NCI-H345 treated with DMSO at 0.1 percent for 48 hours (cell line): ENCODE data around the gene STAT3.
"Not testable (repeated sequence)": the region's sequence is repeated elsewhere in the genome, so short reads cannot be mapped to it uniquely, and the experiment has no call there.

Experiments
- DNase-seq: peaks from one replicate; lab custom pipeline; 2025; ENCODE audit not compliant: unreplicated experiment; lab: John Stamatoyannopoulos, UW

STAT3 gene

DNA sequence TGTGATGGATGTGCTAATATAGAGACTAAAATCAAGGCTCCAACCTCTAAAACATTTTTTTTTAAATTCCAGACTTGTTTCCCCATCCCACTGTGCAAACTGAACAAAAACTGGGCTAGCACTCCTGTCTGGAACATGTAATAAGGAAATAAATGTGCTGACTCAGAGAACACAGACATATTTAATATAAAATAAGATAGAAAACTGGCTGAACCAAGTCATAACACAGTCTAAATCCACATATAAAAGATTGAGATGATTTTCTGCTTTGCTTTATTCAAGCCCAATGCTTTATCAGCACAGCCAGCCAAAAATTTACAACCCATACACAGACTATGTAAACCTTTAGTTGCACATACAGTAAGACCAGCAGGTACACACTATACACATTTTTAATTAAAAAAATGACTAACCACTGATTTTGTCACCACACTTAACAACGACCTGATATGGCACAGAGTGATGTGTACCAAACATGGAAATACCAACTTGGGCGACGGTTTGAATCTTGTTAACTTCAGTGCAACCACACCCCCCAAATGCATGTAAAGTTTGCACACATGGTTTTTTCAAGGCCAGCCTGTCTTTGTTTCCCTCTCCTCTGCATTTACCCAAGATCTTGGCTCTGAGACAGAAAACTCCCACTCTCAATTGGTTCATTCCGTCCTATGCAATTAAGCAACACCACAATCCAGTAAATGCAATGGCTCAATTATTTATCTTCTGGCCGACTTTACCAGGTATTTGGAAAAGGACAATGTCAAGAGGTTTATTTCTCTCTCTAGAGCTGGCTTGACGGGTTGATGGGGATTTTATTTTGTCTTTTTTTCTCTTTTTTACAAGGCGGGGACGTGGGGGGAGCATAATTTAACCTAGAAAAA lies 1.2 kb downstream of the STAT3 start:
- no peak for DNase-seq

DNA sequence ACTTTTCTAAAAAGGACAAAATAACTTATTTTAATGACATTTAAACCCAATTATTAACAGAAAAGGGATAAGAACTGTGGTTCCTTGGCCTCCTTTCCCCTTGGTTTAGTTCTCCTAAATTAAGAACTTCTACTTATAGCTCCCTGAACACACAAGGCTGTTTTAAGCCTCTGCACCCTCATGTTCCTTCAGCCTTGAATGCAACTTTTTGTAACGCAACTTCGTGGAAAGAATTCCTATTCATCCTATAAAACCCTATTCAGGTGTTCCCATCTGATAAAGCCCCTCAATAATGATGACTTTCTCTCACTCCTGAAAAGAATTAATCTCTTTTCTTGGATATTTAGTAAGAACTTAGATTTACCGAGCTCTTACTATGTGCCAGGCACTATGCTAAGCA lies 6.3 kb downstream of the STAT3 start:
- no peak for DNase-seq

DNA sequence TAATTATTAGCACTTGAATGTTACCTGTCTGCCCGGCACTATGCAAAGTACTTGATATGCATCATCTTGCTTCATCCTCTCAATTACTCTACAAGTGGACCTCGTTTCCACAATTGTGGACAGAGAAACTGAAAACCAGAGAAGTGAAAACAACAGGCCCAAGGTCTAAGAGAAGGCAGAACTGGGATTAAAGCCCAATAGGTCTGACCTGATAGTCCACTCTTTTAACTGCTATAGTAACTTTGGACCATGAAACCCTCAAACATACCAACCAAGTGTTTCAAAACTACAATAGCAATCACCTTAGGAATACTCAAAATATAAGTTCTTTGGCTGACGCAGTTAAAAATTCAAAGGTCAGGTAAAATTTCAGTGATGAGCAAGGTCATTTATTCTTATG lies 7.3 kb downstream of the STAT3 start:
- DNase-seq: no peak

DNA sequence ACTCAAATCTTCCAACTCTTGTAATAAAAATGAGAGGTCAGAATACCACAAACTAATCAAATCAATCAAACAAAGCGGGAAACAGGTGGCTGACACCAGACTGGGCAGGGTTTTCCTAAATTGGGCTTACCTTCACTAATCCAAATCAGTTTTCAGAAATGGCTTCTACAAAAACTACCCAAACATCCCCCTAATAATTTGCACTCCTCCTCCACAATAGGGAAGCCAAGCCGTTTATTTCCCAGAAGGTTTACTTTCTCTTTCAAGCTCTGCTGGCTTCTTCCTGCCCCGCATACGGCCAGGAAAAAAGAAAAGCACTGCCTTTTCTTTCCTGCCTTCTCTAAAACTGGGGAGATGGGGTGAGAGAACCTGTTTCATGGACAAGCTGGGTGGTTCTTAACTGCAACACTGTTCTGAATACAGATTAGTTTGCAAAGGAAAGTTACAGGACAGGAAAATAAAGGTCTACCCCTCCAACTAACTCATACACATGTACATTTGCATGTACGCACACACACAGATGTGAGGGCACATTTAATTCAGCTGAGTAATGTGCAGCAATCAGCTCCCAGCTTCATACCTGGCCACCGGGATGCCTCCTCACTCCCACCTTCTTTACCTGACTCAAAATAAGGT lies 9.2 kb downstream of the STAT3 start:
- DNase-seq: no peak

DNA sequence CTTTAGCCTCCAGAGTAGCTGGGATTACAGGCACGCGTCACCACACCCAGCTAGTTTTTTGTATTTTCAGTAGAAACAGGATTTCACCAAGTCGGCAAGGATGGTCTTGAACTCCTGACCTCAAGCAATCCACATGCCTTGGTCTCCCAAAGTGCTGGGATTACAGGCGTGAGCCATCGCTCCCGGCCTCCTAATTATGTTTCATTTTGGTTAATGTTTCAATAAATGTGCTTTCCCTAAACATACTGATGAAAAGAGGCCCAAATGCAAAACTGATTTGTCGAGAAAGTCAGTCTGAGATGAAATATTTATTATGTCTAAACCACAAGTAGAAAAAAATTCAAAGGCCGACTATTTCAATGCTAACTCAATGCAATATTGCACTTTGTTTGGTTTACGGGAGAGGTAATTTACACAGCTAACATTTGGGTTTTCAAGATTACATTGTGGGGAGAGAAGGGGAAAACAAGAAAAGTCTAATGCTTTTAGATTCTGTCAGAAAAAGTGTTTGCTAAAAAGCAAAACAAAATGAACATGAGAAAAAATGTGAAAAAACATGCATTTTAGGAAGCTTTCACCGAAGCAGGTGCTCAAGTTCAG lies 9.8 kb downstream of the STAT3 start:
- DNase-seq: no peak

DNA sequence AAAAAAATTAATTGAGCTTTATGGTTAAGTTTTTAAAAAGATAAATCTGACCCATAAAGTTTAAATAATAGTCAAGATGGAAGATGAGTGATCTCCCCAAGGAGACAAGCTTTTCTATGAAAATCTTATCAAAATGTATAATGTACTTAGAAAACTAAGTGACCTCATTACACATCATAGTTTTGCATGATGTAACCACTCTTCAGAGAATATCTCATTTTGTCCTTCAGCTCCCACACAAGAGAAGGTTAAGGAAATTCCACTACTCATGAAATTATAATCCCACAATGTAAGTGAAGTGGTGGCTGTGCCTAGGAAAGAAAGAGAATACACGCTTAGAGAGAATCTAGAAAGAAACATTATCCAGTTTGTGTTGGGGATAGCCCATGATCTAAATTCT lies 14.3 kb downstream of the STAT3 start:
- no peak for DNase-seq

DNA sequence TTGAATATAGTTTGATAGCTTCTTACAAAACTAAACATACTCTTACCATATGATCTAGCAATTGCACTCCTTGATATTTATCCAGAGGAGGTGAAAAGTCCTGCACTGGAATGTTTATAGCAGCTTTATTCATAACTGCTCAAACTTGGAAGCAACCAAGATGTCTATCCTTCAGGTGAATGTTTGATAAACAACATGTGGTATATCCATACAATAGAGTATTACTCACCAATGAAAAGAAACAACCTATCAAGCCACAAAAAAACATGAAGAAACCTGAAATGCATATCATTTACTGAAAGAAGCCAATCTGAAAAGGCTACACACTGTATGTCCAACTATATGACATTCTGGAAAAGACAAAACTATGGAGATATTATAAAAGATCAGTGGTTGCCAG lies 16.1 kb downstream of the STAT3 start:
- no peak for DNase-seq

DNA sequence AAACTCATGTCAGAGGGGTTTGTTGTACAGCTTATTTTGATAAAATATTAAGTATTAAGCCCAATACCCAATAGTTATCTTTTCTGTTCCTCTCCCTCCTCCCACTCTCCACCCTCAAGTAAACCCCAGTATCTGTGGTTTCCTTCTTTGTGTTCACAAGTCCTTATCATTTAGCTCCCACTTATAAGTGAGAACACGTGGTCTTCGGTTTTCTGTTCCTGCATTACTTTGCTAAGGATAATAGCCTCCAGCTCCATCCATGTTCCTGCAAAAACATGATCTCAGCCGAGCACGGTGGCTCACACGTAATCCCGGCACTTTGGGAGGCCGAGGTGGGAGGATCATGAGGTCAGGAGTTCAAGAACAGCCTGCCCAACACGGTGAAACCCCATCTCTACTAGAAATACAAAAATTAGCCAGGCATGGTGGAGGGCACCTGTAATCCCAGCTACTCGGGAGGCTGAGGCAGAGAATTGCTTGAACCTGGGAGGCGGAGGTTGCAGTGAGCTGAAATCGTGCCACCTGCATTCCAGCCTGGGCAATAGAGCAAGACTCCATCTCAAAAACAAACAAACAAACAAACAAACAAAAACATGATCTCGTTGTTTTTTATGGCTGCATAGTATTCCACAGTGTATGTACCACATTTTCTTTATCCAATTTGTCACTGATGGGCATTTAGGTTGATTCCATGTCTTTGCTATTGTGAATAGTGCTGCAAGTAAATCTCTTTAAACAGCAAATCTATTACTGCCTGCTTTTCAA lies 19.3 kb downstream of the STAT3 start:
- not testable (repeated sequence) for DNase-seq

DNA sequence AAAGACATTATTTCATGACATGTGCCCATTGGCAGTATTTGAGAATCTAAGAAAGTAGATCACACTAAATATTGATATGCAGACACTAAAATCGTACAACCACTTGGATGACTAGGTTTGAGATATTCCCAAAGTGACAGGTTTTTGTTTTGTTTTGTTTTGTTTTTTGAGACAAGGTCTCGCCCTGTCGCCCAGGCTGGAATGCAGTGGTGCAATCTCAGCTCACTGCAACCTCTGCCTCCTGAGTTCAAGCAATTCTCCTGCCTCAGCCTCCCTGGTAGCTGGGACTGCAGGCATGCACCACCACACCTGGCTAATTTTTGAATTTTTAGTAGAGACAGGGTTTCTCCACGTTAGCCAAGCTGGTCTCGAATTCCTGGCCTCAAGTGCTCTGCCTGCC lies 19.9 kb downstream of the STAT3 start:
- not testable (repeated sequence) for DNase-seq

DNA sequence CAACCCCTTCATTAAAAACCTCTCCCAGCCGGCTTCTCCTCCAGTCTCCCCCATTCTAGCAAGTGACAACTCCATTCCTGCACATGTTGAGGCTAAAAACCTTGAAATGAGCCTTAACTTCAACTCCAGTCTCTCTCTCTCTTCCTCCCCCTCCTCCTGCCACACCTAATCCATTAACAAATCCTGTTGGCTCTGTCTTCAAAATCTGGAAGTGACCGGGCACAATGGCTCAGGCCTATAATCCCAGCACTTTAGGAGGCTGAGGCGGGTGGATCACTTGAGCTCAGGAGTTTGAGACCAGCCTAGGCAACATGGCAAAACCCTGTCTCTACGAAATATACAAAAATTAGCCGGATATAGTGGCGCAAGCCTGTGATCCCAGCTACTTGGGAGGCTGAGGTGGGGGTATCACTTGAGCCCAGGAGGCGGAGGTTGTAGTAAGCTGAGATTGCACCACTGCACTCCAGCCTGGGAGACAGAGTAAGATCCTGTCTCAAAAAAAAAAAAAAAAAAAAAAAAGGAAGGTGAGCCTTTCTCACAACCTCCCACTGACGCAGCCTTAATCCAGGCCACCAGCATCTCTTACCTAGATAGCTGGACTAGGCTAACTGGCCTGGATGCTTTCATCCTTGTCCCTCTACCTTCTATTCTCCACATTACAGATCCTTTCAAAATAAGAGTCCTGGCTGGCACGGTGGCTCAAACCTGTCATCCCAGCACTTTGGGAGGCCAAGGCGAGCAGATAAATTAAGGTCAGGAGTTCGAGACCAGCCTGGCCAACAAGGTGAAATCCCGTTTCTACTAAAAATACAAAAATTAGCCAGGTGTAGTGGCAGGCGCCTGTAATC lies 21.8 kb downstream of the STAT3 start:
- not testable (repeated sequence) for DNase-seq

DNA sequence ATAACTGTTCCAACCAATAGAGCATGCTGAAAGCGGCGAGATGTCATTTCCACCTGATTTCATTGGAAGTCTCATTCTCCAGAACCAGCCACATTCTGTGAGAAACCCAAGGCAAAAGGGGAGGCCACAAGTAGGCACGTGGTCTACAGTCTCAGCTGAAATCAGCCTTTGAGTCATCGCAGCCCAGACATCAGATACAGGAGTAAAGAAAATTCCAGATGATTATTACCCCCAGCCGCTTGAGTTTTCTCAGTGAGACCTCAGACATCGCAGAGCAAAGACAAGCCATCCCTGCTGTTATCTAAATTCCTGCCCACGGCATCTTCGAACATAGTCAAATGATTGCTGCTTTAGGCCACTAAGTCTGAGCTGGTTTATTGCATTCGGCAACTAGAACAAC lies 23.1 kb downstream of the STAT3 start:
- DNase-seq: no peak

DNA sequence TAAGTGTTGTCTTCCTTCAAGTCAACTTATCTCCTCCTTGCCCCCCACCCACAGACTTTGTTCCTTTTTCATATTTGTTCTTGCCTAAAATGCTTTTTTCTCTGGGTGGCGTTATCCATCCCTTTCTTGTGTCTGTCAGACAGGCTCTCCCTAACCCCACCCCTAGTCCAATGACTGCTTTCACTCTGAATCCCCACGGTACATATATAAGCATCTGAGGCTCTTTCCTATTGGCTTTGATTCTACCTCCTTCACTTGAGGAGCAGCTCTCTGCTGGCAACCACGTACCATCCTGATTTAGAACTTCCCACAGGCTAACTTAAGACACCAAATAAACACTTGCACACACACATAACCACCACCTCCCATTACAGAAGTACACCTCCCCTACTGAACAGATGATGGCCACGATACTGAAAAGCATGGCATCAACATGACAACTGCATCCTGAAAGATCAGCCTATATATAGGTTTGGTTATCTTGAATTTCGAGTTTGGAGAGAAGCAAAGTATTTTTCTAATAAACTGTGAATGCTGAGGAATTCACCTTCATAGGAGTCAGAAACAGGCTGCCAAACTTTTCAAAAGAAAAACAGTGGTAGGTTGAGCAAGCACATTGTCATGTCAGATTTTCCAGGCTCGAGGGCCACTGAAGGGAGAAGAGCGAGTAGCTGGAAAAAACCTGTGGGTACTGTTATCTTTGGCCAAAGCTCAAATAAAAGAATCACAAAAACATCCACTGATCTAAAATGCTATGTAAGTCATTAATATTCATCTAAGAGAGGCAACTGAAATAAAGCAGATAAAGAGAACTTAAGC lies 24.3 kb downstream of the STAT3 start:
- no peak for DNase-seq

DNA sequence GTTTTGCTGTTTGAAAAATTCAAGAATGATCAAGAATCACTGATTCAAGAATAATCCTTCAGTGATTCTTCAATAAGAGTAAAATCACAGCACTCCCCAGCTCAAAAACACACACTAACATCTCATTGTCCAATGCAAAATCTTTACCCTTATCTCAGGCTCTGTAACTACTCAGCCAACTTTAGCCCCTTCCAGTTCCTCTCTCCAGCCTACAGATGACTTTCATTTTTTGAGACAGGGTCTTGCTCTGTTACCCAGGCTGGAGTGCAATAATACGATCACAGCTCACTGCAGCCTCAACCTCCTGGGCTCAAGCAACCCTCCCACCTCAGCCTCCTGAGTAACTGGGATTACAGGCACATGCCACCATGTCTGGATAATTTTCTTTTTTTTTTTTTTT lies 25.0 kb downstream of the STAT3 start:
- no peak for DNase-seq

DNA sequence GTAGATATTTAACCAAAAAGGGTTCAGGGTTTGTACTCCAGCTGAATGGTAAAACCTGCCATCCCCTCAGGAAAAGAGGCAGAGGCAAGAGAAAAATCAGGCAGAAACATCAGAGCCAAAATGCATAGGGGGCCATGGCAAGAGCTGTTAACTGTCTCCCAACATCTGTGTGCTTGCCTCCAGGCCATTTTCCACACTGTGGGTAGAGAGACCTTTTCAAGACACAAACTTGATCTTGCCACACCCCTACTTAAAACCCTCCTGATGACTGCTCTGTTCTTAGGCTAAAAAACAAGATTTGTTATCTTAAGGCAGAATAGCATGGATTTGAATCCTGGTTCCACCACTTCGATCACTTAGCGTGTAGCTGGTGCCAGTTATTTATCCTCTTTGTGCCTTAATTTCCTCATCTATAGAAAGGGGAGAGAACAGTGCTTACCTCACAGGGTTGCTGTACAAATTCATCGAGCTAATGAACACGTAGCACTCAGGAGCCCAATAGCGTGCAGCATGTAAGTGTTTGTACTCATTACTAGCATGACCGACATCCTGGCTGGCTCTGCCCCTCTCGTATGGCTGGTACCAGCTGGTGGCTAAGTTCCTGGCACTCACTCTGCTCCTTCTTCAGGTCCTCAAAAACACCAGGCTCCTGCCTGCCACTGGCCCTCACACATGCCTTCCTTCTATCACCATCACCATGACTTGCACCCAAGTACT lies 25.8 kb downstream of the STAT3 start:
- DNase-seq: peak; percentile 41

DNA sequence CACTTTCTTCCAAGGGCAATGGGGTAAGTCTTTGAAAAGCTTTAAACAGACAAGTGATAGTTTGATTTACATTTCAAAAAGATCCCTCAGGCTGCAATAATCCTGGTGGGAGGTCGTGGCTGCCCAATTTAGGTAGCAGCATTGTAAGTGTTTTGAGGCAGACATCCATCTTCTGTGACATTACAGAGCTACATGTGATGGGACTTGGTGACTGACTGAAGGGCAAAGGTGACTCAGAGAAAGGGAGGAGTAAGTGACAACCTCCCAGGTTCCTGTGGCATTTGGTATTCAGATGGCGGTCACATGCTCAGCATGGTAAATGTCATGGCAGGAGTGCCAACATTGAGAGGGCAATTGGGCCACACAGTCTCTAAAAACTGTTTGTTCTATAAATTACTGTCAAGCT lies 26.5 kb downstream of the STAT3 start:
- no peak for DNase-seq

DNA sequence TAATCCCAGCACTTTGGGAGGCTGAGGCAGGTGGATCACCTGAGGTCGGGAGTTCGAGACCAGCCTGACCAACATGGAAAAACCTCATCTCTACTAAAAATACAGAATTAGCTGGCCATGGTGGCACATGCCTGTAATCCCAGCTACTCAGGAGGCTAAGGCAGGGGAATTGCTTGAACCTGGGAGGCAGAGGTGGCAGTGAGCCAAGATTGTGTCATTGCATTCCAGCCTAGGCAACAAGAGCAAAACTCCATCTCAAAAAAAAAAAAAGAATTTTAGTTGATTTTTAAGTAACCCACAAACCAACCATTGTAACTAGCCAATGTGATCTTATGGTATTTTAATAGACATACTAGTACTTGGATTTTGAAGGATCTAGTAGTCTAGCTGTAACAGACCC lies 27.9 kb downstream of the STAT3 start:
- DNase-seq: not testable (repeated sequence)

DNA sequence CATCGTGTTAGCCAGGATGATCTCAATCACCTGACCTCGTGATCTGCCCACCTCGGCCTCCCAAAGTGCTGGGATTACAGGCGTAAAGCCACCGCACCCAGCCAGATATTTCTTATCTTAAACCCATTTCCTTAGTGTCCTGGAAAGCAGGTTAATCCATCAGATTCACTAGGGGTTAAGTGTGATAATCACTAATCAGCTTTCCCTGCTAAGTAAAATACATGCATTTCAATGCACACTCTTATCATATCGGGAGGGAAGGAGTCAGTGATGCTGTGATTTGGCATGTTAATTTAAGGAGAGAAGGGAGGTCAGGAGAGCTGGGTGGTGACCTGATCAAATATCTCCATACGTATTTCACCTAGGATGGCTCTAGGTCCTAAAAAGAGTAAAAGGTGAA lies 29.1 kb downstream of the STAT3 start:
- no peak for DNase-seq

DNA sequence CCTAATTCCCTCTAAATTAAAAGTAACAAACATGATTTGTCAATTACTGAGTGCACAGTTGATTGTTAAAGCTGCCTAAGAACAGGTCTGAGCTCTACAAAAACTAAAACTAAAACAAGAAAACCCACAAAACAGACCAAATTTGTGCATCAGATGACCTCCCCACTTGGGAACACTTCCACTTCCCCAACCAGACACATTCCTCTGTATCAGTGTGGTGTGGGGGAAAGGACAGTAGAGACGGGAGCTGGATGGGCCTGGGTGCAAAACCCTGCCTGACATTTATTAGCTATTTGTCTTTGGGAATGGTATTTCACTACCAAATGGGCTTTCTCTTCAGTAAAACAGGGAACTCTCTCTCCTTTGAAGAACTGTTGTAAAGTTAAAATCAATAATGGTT lies 29.8 kb downstream of the STAT3 start:
- no peak for DNase-seq
